K562 (cell line): ENCODE data around the gene C6orf62. TPM values are rescaled to one million over a fixed set of nuclear protein-coding genes. Genes with fewer than 3 reads are reported as not detected.
A peak's percentile ranks its signal among the peaks of the same experiment; 100 is the strongest.

ENCODE experiments used
- ATAC-seq: fragments of 200-7000 bp; cut with Tn5 transposase; 3 replicates; pipeline ENCODE4 v1.9.1; 2020; ENCODE audit warnings: moderate library complexity
- BruUV-seq: library from RNA; stranded (reverse); fragments of 400-500 nt; replicated peaks from 2 replicates; lab custom pipeline; 2021; lab: Mats Ljungman, UMichigan
- CTCF ChIA-PET: fragments of 300-600 bp; formaldehyde crosslinking; extraction: SDS; loops from one replicate; lab custom pipeline; 2021; ENCODE audit warnings: low intra/inter-chr PET ratio; lab: Yijun Ruan, JAX
- POLR2A ChIA-PET: fragments of 300-600, 350-650 bp; sonication (Branson Sonifier 250); formaldehyde crosslinking; extraction: SDS; loops from one replicate; lab custom pipeline; 2021; ENCODE audit warnings: antibody characterized with exemption, inconsistent platforms; lab: Yijun Ruan, JAX
- DNase-seq, 4 experiments: peaks; one replicate each; pipeline versions ENCODE4 v3.0.0 to v3.0.0-alpha.2; 2011 to 2018; ENCODE audit warnings: low spot score in 3 of 4, mixed read lengths in 3 of 4; ENCODE audit errors: extremely low read depth in 1 of 4
- FAIRE-seq: peaks from 2 replicates; lab custom pipeline; 2011; peaks lifted over from hg19 to GRCh38; lab: Jason Lieb, UNC
- H2AFZ ChIP-seq: 2 replicates; pipeline ENCODE4 v1.6.0; 2011; ENCODE audit warnings: low read depth, low read length, control low read depth, inconsistent platforms
- H3K27ac ChIP-seq: fragments of 200-600 bp; 3 replicates; pipeline ENCODE4 v1.8.0; 2011; ENCODE audit warnings: low read depth, mild to moderate bottlenecking, control low read depth, inconsistent platforms, low read length, moderate library complexity, mixed read lengths; ENCODE audit errors: extremely low read depth
- H3K27me3 ChIP-seq, 2 experiments: fragments of 300-600 bp in 1 of 2; 2 replicates in 1 of 2; 3 replicates in 1 of 2; pipeline versions ENCODE4 v1.6.0 to v1.8.0; 2011; ENCODE audit warnings: inconsistent platforms in 2 of 2, low read length in 2 of 2, mild to moderate bottlenecking in 1 of 2, mixed read lengths in 1 of 2, moderate library complexity in 1 of 2; ENCODE audit not compliant: control insufficient read depth in 2 of 2, insufficient read depth in 2 of 2
- H3K36me3 ChIP-seq: fragments of 300-600 bp; 3 replicates; pipeline ENCODE4 v1.8.0; 2011; ENCODE audit warnings: mild to moderate bottlenecking, low read length, inconsistent platforms; ENCODE audit not compliant: control insufficient read depth, insufficient read depth
- H3K4me1 ChIP-seq, 2 experiments: fragments of 200-600 bp in 1 of 2; replicated peaks in 1 of 2; 2 replicates in 1 of 2; 3 replicates in 1 of 2; pipeline versions ENCODE4 v1.5.1 to v1.8.0; 2011; ENCODE audit warnings: inconsistent platforms in 2 of 2, low read length in 2 of 2, mild to moderate bottlenecking in 1 of 2, mixed read lengths in 1 of 2, moderate library complexity in 1 of 2; ENCODE audit not compliant: control insufficient read depth in 2 of 2, insufficient read depth in 2 of 2
- H3K4me2 ChIP-seq: 2 replicates; pipeline ENCODE4 v1.6.1; 2011; ENCODE audit warnings: low read length, control low read depth, inconsistent platforms, mixed read lengths; ENCODE audit not compliant: insufficient read depth
- H3K4me3 ChIP-seq: fragments of 200-600 bp; sonication (generic), shearing (Covaris generic); 2 replicates; pipeline ENCODE4 v1.5.1; 2016; ENCODE audit warnings: control low read depth, inconsistent platforms
- H3K79me2 ChIP-seq: fragments of 200-600 bp; 3 replicates; pipeline ENCODE4 v1.8.0; 2011; ENCODE audit warnings: low read length, inconsistent platforms; ENCODE audit not compliant: control insufficient read depth, insufficient read depth
- H3K9ac ChIP-seq, 2 experiments: 2 replicates each; pipeline versions ENCODE4 v1.6.0 to v1.6.1; 2011; ENCODE audit warnings: low read depth in 2 of 2, low read length in 2 of 2, control low read depth in 1 of 2, inconsistent platforms in 1 of 2, mild to moderate bottlenecking in 1 of 2, mixed read lengths in 1 of 2; ENCODE audit not compliant: insufficient read depth in 1 of 2
- H3K9me1 ChIP-seq: one replicate; pipeline ENCODE4 v1.6.0; 2011; ENCODE audit warnings: inconsistent platforms, mild to moderate bottlenecking, low read length, moderate library complexity; ENCODE audit not compliant: control insufficient read depth, insufficient read depth
- H3K9me3 ChIP-seq: replicated peaks from 2 replicates; pipeline ENCODE4 v1.5.1; 2011; ENCODE audit warnings: low read depth, low read length, inconsistent platforms; ENCODE audit not compliant: control insufficient read depth, insufficient read depth
- H4K20me1 ChIP-seq: replicated peaks from 2 replicates; pipeline ENCODE4 v1.6.1; 2011; ENCODE audit warnings: low read length, inconsistent platforms, mixed read lengths; ENCODE audit not compliant: control insufficient read depth, insufficient read depth
- ARNT ChIP-seq, 2 experiments: fragments of 450-650 bp; IDR thresholded peaks; 2 replicates each; pipeline ENCODE4 v1.6.1; 2016; ENCODE audit warnings: mild to moderate bottlenecking in 1 of 2
- ATF4 ChIP-seq: fragments of 450-650 bp; formaldehyde crosslinking; IDR thresholded peaks from 2 replicates; pipeline ENCODE4 v1.4.0; 2022; ENCODE audit warnings: mild to moderate bottlenecking, moderate library complexity
- CBX8 ChIP-seq: fragments of 200-600 bp; sonication (generic); IDR thresholded peaks from 2 replicates; pipeline ENCODE4 v1.6.1; 2012; ENCODE audit warnings: borderline replicate concordance, mixed run types, low read depth, mild to moderate bottlenecking, moderate library complexity, mixed read lengths, low read length, control low read depth, inconsistent platforms; ENCODE audit not compliant: poor library complexity, severe bottlenecking; ENCODE audit errors: extremely low read depth
- EP400 ChIP-seq: fragments of 450-650 bp; IDR thresholded peaks from 2 replicates; pipeline ENCODE4 v1.6.1; 2017; ENCODE audit warnings: antibody characterized with exemption, mild to moderate bottlenecking, moderate library complexity
- HDAC1 ChIP-seq, 2 experiments: fragments of 450-650 bp; IDR thresholded peaks; 2 replicates each; pipeline ENCODE4 v1.6.1; 2016 to 2017; ENCODE audit warnings: inconsistent platforms in 1 of 2, mild to moderate bottlenecking in 1 of 2, moderate library complexity in 1 of 2
- HMBOX1 ChIP-seq: sonication (generic); IDR thresholded peaks from 2 replicates; pipeline ENCODE4 v1.6.1; 2016
- MCM5 ChIP-seq: fragments of 450-650 bp; IDR thresholded peaks from 2 replicates; pipeline ENCODE4 v1.6.1; 2016; ENCODE audit warnings: low read depth
- NFRKB ChIP-seq: fragments of 450-650 bp; IDR thresholded peaks from 2 replicates; pipeline ENCODE4 v1.6.1; 2016; ENCODE audit warnings: low read depth
- NKRF ChIP-seq: fragments of 450-650 bp; IDR thresholded peaks from 2 replicates; pipeline ENCODE4 v1.6.1; 2016; ENCODE audit warnings: borderline replicate concordance
- NRF1 ChIP-seq, 2 experiments: fragments of 450-650 bp; IDR thresholded peaks in 1 of 2; conservative IDR thresholded peaks in 1 of 2; 2 replicates each; pipeline ENCODE4 v1.6.1; 2014; ENCODE audit warnings: mild to moderate bottlenecking in 2 of 2
- OTX1 ChIP-seq: fragments of 450-650 bp; formaldehyde crosslinking; IDR thresholded peaks from 2 replicates; pipeline ENCODE4 v1.4.0; 2022; ENCODE audit warnings: mild to moderate bottlenecking
- PHF8 ChIP-seq: fragments of 200-600 bp; sonication (generic); IDR thresholded peaks from 2 replicates; pipeline ENCODE4 v1.6.1; 2012; ENCODE audit warnings: mixed run types, mild to moderate bottlenecking, inconsistent platforms, low read length, moderate library complexity, borderline replicate concordance
- RBFOX2 ChIP-seq: fragments of 200-400 bp; formaldehyde crosslinking; IDR thresholded peaks from 2 replicates; pipeline ENCODE4 v1.6.1; 2017; ENCODE audit warnings: low read depth, mild to moderate bottlenecking, low read length, moderate library complexity
- RFX5 ChIP-seq: IDR thresholded peaks from 2 replicates; pipeline ENCODE4 v1.6.1; 2011; ENCODE audit warnings: low read depth, mild to moderate bottlenecking, improper control_type of control experiment, low read length
- STAG1 ChIP-seq: sonication (generic); formaldehyde crosslinking; IDR thresholded peaks from 2 replicates; pipeline ENCODE4 v1.5.0; 2020; ENCODE audit warnings: missing genetic modification reagents, borderline replicate concordance
- TFAP4 ChIP-seq: sonication (generic); formaldehyde crosslinking; IDR thresholded peaks from 2 replicates; pipeline ENCODE4 v1.8.0; 2022; ENCODE audit warnings: missing genetic modification reagents, mild to moderate bottlenecking, moderate library complexity, borderline replicate concordance
- ZNF165 ChIP-seq: fragments of 250-450 bp; sonication (Bioruptor Pico); IDR thresholded peaks from 2 replicates; pipeline ENCODE4 v1.4.0; 2020; ENCODE audit warnings: borderline replicate concordance
- ZNF431 ChIP-seq: sonication (generic); formaldehyde crosslinking; IDR thresholded peaks from 2 replicates; pipeline ENCODE4 v1.8.0; 2022; ENCODE audit warnings: mild to moderate bottlenecking, missing genetic modification reagents
- ZNF695 ChIP-seq: fragments of 450-650 bp; formaldehyde crosslinking; IDR thresholded peaks from 2 replicates; pipeline ENCODE4 v1.4.0; 2020; ENCODE audit warnings: mild to moderate bottlenecking, moderate library complexity
- WGBS: fragments of 100-300 bp; shearing (Covaris generic); methylation state at CpG from one replicate; pipeline ENCODE4 v1.1.6; 2016; ENCODE audit warnings: low coverage, mixed read lengths; ENCODE audit not compliant: insufficient coverage; ENCODE audit errors: missing lambda C conversion rate; 5-methylcytosine and 5-hydroxymethylcytosine counted together
- in situ Hi-C: fragments of 300-500 bp; cut with MboI; formaldehyde crosslinking; loops from 4 replicates; pipeline ENCODE4 v1.15.0; 2018; ENCODE audit warnings: inconsistent platforms, mixed read lengths
- intact Hi-C: fragments of 100-400 bp; cut with micrococcal nuclease; formaldehyde crosslinking; loops from 2 replicates; pipeline ENCODE4 v1.14.2; 2022
- polyA plus RNA-seq, 8 experiments: library from polyadenylated mRNA; depleted of rRNA in 4 of 8; stranded (reverse) in 5 of 8; unstranded in 3 of 8; fragments of >200 nt; fragmentation: Nextera tagmentation in 2 of 8; fragmentation: Illumina TruSeq in 1 of 8; extraction: Ambion mirVana in 2 of 8; extraction: Trizol in 1 of 8; gene quantifications; 2 replicates each; pipeline versions ENCODE4 v1.2.1 to v1.2.3, GENCODE V29; 2011 to 2014; ENCODE audit warnings: inconsistent platforms in 1 of 8, missing spikeins in 1 of 8
- total RNA-seq, 7 experiments: library from RNA; depleted of rRNA in 6 of 7; stranded (reverse); fragments of >200 nt in 6 of 7; fragmentation: Illumina TruSeq in 2 of 7; extraction: Trizol in 2 of 7; gene quantifications; 2 replicates each; pipeline versions ENCODE4 v1.2.1 to v1.2.3, GENCODE V29; 2011 to 2021; ENCODE audit warnings: low replicate concordance in 1 of 7

Gene C6orf62
- total and polyA plus RNA-seq, 9 of the 15 experiments (the other 6 are each of a cell fraction or from before 2014, with no cell fraction given) = 48.5 to 579 (median 111) TPM

GRCh38 chr6:24668997-24669361, 50.0 kb downstream of the C6orf62 start:
- WGBS = 33% methylated on average over 9 of the region's 9 CpGs
- peaks cover 8 to 12% of the 10 kb centered on the region in 2 experiments; a peak in 4 of 5 replicates for H3K4me1 ChIP-seq
- POLR2A ChIA-PET = interaction anchor here (1.0 to 2.8 kb wide), 5 partner anchors 10 to 53 kb away, joined by 3 to 22 read pairs (median 4); partner anchors contain the start of genes C6orf62 and KIAA0319
- peak overlapping the region; percentile 40 to 70; a peak in 3 of 4 replicates for H3K9ac ChIP-seq
- H3K9me1 ChIP-seq = no peaks in the 10 kb centered on the region
- peak overlapping the region; percentile 78 for H2AFZ ChIP-seq
- H3K27me3 ChIP-seq = no peaks in the 10 kb centered on the region
- 0 out of 2 replicates have a peak, but pooled peaks cover 3% of the 10 kb centered on the region for H3K9me3 ChIP-seq
- ATAC-seq (no peak), FAIRE-seq (no peak), DNase-seq (no peak)
- H3K4me2 ChIP-seq = peak overlapping the region; percentile 87
- H3K27ac ChIP-seq = peak overlapping the region; percentile 74
- CTCF ChIA-PET = no interaction called here
- no TSS peak for BruUV-seq
- peak overlapping the region; percentile 63 for H3K4me3 ChIP-seq
- no peaks in the 10 kb centered on the region for H4K20me1 ChIP-seq
- peaks cover 19% of the 10 kb centered on the region for H3K36me3 ChIP-seq
- in situ Hi-C loops = no loop called here
- intact Hi-C loops = no loop called here
- peaks cover 52% of the 10 kb centered on the region for H3K79me2 ChIP-seq
- TF ChIP-seq MCM5 = no peak
- no peak for TF ChIP-seq STAG1 (CRISPR knock-in tag)
- TF ChIP-seq OTX1 (CRISPR knock-in tag) = no peak
- TF ChIP-seq ZNF695 (CRISPR knock-in tag) = no peak
- 0 out of 2 replicates have a peak, but pooled peaks have one; percentile 2 for TF ChIP-seq ATF4 (CRISPR knock-in tag)
- peak; percentile 33 for TF ChIP-seq EP400
- peak; percentile 32; the same call in 1 of the 2 replicates for TF ChIP-seq NFRKB
- 0 out of 4 replicates have a peak, but pooled peaks of 1 of the 2 experiments have one; percentile 34 for TF ChIP-seq HDAC1 (IDR thresholded peaks at IDR 0.05)
- peak; percentile 37; the same call in 1 of the 2 replicates for TF ChIP-seq PHF8
- no peak for TF ChIP-seq RFX5
- TF ChIP-seq HMBOX1 = no peak
- TF ChIP-seq TFAP4 (CRISPR knock-in tag) = no peak
- no peak for TF ChIP-seq RBFOX2
- 0 out of 4 replicates have a peak, but pooled peaks of 1 of the 2 experiments have one; percentile 22 for TF ChIP-seq ARNT (IDR thresholded peaks at IDR 0.05)
- TF ChIP-seq NRF1 (conservative IDR thresholded peaks at IDR 0.05 in 1 of 2, IDR thresholded peaks at IDR 0.05 in 1 of 2) = peak; percentile 53 to 59
- TF ChIP-seq NKRF = peak; percentile 47; the same call in 1 of the 2 replicates
- no peak for TF ChIP-seq ZNF431 (CRISPR knock-in tag)
- TF ChIP-seq ZNF165 (CRISPR knock-in tag) = no peak
- TF ChIP-seq CBX8 = no peak
